WERI-Rb-1 (cell line): ENCODE results near the gene GNAZ.

Source experiments
- DNase-seq: peaks from one replicate; pipeline ENCODE4 v3.0.0-alpha.2; 2020
- H3K27ac ChIP-seq: fragments of 250-450 bp; sonication (Bioruptor Pico); 2 replicates; pipeline ENCODE4 v1.5.1; 2020; ENCODE audit warnings: mild to moderate bottlenecking, moderate library complexity
- H3K27me3 ChIP-seq: fragments of 250-450 bp; sonication (Bioruptor Pico); 2 replicates; pipeline ENCODE4 v1.5.1; 2021; ENCODE audit warnings: mild to moderate bottlenecking, low read depth, moderate library complexity; ENCODE audit not compliant: insufficient read depth, severe bottlenecking
- H3K36me3 ChIP-seq: fragments of 250-450 bp; sonication (Bioruptor Pico); 2 replicates; pipeline ENCODE4 v1.5.1; 2020; ENCODE audit warnings: mild to moderate bottlenecking, moderate library complexity
- H3K4me3 ChIP-seq: 2 replicates; pipeline ENCODE4 v1.5.1; 2011; ENCODE audit warnings: low read depth, mild to moderate bottlenecking, control low read depth, low read length
- H3K9me3 ChIP-seq: fragments of 250-450 bp; sonication (Bioruptor Pico); 2 replicates; pipeline ENCODE4 v1.5.1; 2021; ENCODE audit warnings: mild to moderate bottlenecking, moderate library complexity; ENCODE audit not compliant: severe bottlenecking
- CTCF ChIP-seq: IDR thresholded peaks from 2 replicates; pipeline ENCODE4 v1.5.1; 2011; ENCODE audit warnings: low read depth, mild to moderate bottlenecking, control low read depth, inconsistent platforms, low read length

The GNAZ gene

GRCh38 chr22:23166042-23166831, 95.9 kb downstream of the GNAZ start:
- Histone ChIP-seq H3K27ac (no peak overlapping the region), H3K27me3 (no peaks in the 10 kb centered on the region), H3K9me3 (no peaks in the 10 kb centered on the region), H3K4me3 (no peak overlapping the region), H3K36me3 (no peaks in the 10 kb centered on the region)
- no peak for DNase-seq
- no peak for TF ChIP-seq CTCF

GRCh38 chr22:23166841-23167616, 96.7 kb downstream of the GNAZ start:
- no peaks in the 10 kb centered on the region for H3K9me3 ChIP-seq
- H3K4me3 ChIP-seq, result no peak overlapping the region
- no peak for TF ChIP-seq CTCF
- DNase-seq, result no peak
- no peaks in the 10 kb centered on the region for H3K36me3 ChIP-seq
- no peaks in the 10 kb centered on the region for H3K27me3 ChIP-seq
- H3K27ac ChIP-seq, result no peak overlapping the region

GRCh38 chr22:23168391-23169042, 98.2 kb downstream of the GNAZ start:
- no peak for TF ChIP-seq CTCF
- H3K27me3 ChIP-seq, result no peaks in the 10 kb centered on the region

GRCh38 chr22:23169043-23169406, 98.7 kb downstream of the GNAZ start:
- no peak for TF ChIP-seq CTCF
- Histone ChIP-seq H3K27ac (no peak overlapping the region), H3K36me3 (no peaks in the 10 kb centered on the region), H3K9me3 (no peaks in the 10 kb centered on the region), H3K4me3 (no peak overlapping the region), H3K27me3 (no peaks in the 10 kb centered on the region)
- no peak for DNase-seq

More at GRCh38 chr22:23168391-23169042, 98.2 kb downstream of the GNAZ start:
- H3K27ac ChIP-seq, result no peak overlapping the region
- H3K36me3 ChIP-seq, result no peaks in the 10 kb centered on the region
- no peak for DNase-seq
- no peaks in the 10 kb centered on the region for H3K9me3 ChIP-seq
- no peak overlapping the region for H3K4me3 ChIP-seq
